ACHN (cell line): ENCODE measurements around the gene COL5A1.

Experiments
- DNase-seq: peaks from one replicate; pipeline ENCODE4 v3.0.0-alpha.2; 2015
- in situ Hi-C: cut with HindIII; loops from 2 replicates; pipeline ENCODE4 v1.10.0; 2017; ENCODE audit warnings: low sequenced_read_pairs, low pct_ligation_motif_present, low pct_unique_long_range_greater_than_20kb

The COL5A1 gene

GRCh38 chr9:134725605-134725940 lies 84.0 kb downstream of the COL5A1 start:
- no peak for DNase-seq
- in situ Hi-C loops = no loop called here

GRCh38 chr9:134726026-134726721 lies 84.6 kb downstream of the COL5A1 start:
- in situ Hi-C loops = no loop called here
- no peak for DNase-seq

- in situ Hi-C loops = no loop called here
- DNase-seq = no peak
These were observed 85.1 kb downstream of the COL5A1 start for GRCh38 chr9:134726722-134727034.

- in situ Hi-C loops = no loop called here
- DNase-seq = no peak
These were observed 86.6 kb downstream of the COL5A1 start for GRCh38 chr9:134728021-134728795.

GRCh38 chr9:134728801-134729495 lies 87.3 kb downstream of the COL5A1 start:
- in situ Hi-C loops = no loop called here

GRCh38 chr9:134730011-134730760 lies 88.6 kb downstream of the COL5A1 start:
- DNase-seq = no peak
- in situ Hi-C loops = no loop called here

More at GRCh38 chr9:134728801-134729495, 87.3 kb downstream of the COL5A1 start:
- no peak for DNase-seq

- in situ Hi-C loops = no loop called here
- no peak for DNase-seq
These were observed 89.3 kb downstream of the COL5A1 start for GRCh38 chr9:134730761-134731496.

GRCh38 chr9:134731497-134732391 lies 90.1 kb downstream of the COL5A1 start:
- in situ Hi-C loops = no loop called here
- DNase-seq = no peak

GRCh38 chr9:134732392-134733110 lies 90.9 kb downstream of the COL5A1 start:
- no peak for DNase-seq
- in situ Hi-C loops = no loop called here

- DNase-seq = no peak
- in situ Hi-C loops = no loop called here
These were observed 92.1 kb downstream of the COL5A1 start for GRCh38 chr9:134733480-134734232.

- no peak for DNase-seq
- in situ Hi-C loops = no loop called here
These were observed 92.7 kb downstream of the COL5A1 start for GRCh38 chr9:134734270-134734669.

GRCh38 chr9:134735441-134736175 lies 94.0 kb downstream of the COL5A1 start:
- DNase-seq = no peak
- in situ Hi-C loops = no loop called here

GRCh38 chr9:134736791-134737497 lies 95.3 kb downstream of the COL5A1 start:
- in situ Hi-C loops = no loop called here

GRCh38 chr9:134737842-134738580 lies 96.4 kb downstream of the COL5A1 start:
- DNase-seq = no peak
- in situ Hi-C loops = no loop called here

More at GRCh38 chr9:134736791-134737497, 95.3 kb downstream of the COL5A1 start:
- no peak for DNase-seq
